Neutrophil (primary cell): Measurements from ENCODE around the gene CCDC24.

Source experiments
- H3K27ac ChIP-seq: fragments of 200-600 bp; sonication (generic); 2 replicates; pipeline ENCODE4 v1.5.1; 2016; ENCODE audit warnings: mild to moderate bottlenecking, moderate library complexity
- H3K27me3 ChIP-seq: fragments of 200-600 bp; sonication (generic); 2 replicates; pipeline ENCODE4 v1.6.0; 2016; ENCODE audit warnings: mild to moderate bottlenecking
- H3K36me3 ChIP-seq: fragments of 200-600 bp; sonication (generic); 2 replicates; pipeline ENCODE4 v1.5.1; 2017
- H3K4me1 ChIP-seq, 2 experiments: fragments of 200-600 bp in 1 of 2; sonication (generic) in 1 of 2; 1 replicate in 1 of 2; 2 replicates in 1 of 2; pipeline versions ENCODE4 v1.5.1 to v1.6.1; 2013 to 2016; ENCODE audit warnings: low read depth in 1 of 2, low read length in 1 of 2, mild to moderate bottlenecking in 1 of 2, moderate library complexity in 1 of 2; ENCODE audit not compliant: control insufficient read depth in 1 of 2, insufficient read depth in 1 of 2
- H3K4me3 ChIP-seq, 2 experiments: fragments of 200-600 bp in 1 of 2; sonication (generic) in 1 of 2; 1 replicate in 1 of 2; 2 replicates in 1 of 2; pipeline ENCODE4 v1.5.1; 2013 to 2016; ENCODE audit warnings: low read depth in 1 of 2, low read length in 1 of 2, mild to moderate bottlenecking in 1 of 2, moderate library complexity in 1 of 2
- H3K9me3 ChIP-seq: fragments of 200-600 bp; sonication (generic); 2 replicates; pipeline ENCODE4 v1.5.1; 2016
- CTCF ChIP-seq: fragments of 200-600 bp; sonication (generic); IDR thresholded peaks from 2 replicates; pipeline ENCODE4 v1.5.1; 2016; ENCODE audit warnings: antibody characterized with exemption

CCDC24 gene

GRCh38 chr1:44025816-44026215, 34.4 kb downstream of the CCDC24 start:
- H3K9me3 ChIP-seq, result no peaks in the 10 kb centered on the region
- H3K27me3 ChIP-seq, result peaks cover 22% of the 10 kb centered on the region
- H3K27ac ChIP-seq, result no peak overlapping the region
- TF ChIP-seq CTCF, result no peak
- H3K36me3 ChIP-seq, result no peaks in the 10 kb centered on the region
- peaks cover 12 to 13% of the 10 kb centered on the region in 2 experiments for H3K4me1 ChIP-seq
- no peak overlapping the region for H3K4me3 ChIP-seq

- Histone ChIP-seq H3K27ac (no peak overlapping the region), H3K27me3 (peaks cover 37% of the 10 kb centered on the region), H3K4me1 (peaks cover 17 to 21% of the 10 kb centered on the region in 2 experiments), H3K36me3 (no peaks in the 10 kb centered on the region), H3K9me3 (no peaks in the 10 kb centered on the region), H3K4me3 (no peak overlapping the region)
- no peak for TF ChIP-seq CTCF
Measured at GRCh38 chr1:44027320-44027719, 35.9 kb downstream of the CCDC24 start.

- H3K9me3 ChIP-seq, result no peaks in the 10 kb centered on the region
- peaks cover 17 to 21% of the 10 kb centered on the region in 2 experiments for H3K4me1 ChIP-seq
- H3K27me3 ChIP-seq, result peaks cover 55% of the 10 kb centered on the region
- peak overlapping the region; percentile 7 for H3K27ac ChIP-seq
- peak overlapping the region; percentile 77 to 91 for H3K4me3 ChIP-seq
- no peaks in the 10 kb centered on the region for H3K36me3 ChIP-seq
- TF ChIP-seq CTCF, result no peak
Measured at GRCh38 chr1:44029260-44029910, 38.0 kb downstream of the CCDC24 start.

- no peaks in the 10 kb centered on the region for H3K36me3 ChIP-seq
- H3K9me3 ChIP-seq, result no peaks in the 10 kb centered on the region
- TF ChIP-seq CTCF, result no peak
- peak overlapping the region; percentile 7 for H3K27ac ChIP-seq
- H3K4me3 ChIP-seq, result peak overlapping the region; percentile 77 to 91
- peaks cover 17 to 21% of the 10 kb centered on the region in 2 experiments for H3K4me1 ChIP-seq
- peaks cover 55% of the 10 kb centered on the region for H3K27me3 ChIP-seq
Measured at GRCh38 chr1:44029911-44030604, 38.7 kb downstream of the CCDC24 start.

- no peak for TF ChIP-seq CTCF
- H3K4me3 ChIP-seq, result peak overlapping the region; percentile 77 to 91
- H3K4me1 ChIP-seq, result peaks cover 17 to 21% of the 10 kb centered on the region in 2 experiments
- no peaks in the 10 kb centered on the region for H3K36me3 ChIP-seq
- peaks cover 55% of the 10 kb centered on the region for H3K27me3 ChIP-seq
- H3K9me3 ChIP-seq, result no peaks in the 10 kb centered on the region
- no peak overlapping the region for H3K27ac ChIP-seq
Measured at GRCh38 chr1:44030605-44031251, 39.3 kb downstream of the CCDC24 start.
